K562 (cell line): Measurements from ENCODE around the gene CTSH. TPM values are rescaled to one million over a fixed set of nuclear protein-coding genes. Genes with fewer than 3 reads are reported as not detected.

Experiments used
- ATAC-seq: fragments of 200-7000 bp; cut with Tn5 transposase; 3 replicates; pipeline ENCODE4 v1.9.1; 2020; ENCODE audit warnings: moderate library complexity
- BruUV-seq: library from RNA; stranded (reverse); fragments of 400-500 nt; replicated peaks from 2 replicates; lab custom pipeline; 2021; lab: Mats Ljungman, UMichigan
- CTCF ChIA-PET: fragments of 300-600 bp; formaldehyde crosslinking; extraction: SDS; loops from one replicate; lab custom pipeline; 2021; ENCODE audit warnings: low intra/inter-chr PET ratio; lab: Yijun Ruan, JAX
- POLR2A ChIA-PET: fragments of 300-600, 350-650 bp; sonication (Branson Sonifier 250); formaldehyde crosslinking; extraction: SDS; loops from one replicate; lab custom pipeline; 2021; ENCODE audit warnings: antibody characterized with exemption, inconsistent platforms; lab: Yijun Ruan, JAX
- DNase-seq, 4 experiments: peaks; one replicate each; pipeline versions ENCODE4 v3.0.0 to v3.0.0-alpha.2; 2011 to 2018; ENCODE audit warnings: low spot score in 3 of 4, mixed read lengths in 3 of 4; ENCODE audit errors: extremely low read depth in 1 of 4
- FAIRE-seq: peaks from 2 replicates; lab custom pipeline; 2011; peaks lifted over from hg19 to GRCh38; lab: Jason Lieb, UNC
- H2AFZ ChIP-seq: 2 replicates; pipeline ENCODE4 v1.6.0; 2011; ENCODE audit warnings: low read depth, low read length, control low read depth, inconsistent platforms
- H3K27ac ChIP-seq: fragments of 200-600 bp; 3 replicates; pipeline ENCODE4 v1.8.0; 2011; ENCODE audit warnings: low read depth, mild to moderate bottlenecking, control low read depth, inconsistent platforms, low read length, moderate library complexity, mixed read lengths; ENCODE audit errors: extremely low read depth
- H3K27me3 ChIP-seq, 2 experiments: fragments of 300-600 bp in 1 of 2; 2 replicates in 1 of 2; 3 replicates in 1 of 2; pipeline versions ENCODE4 v1.6.0 to v1.8.0; 2011; ENCODE audit warnings: inconsistent platforms in 2 of 2, low read length in 2 of 2, mild to moderate bottlenecking in 1 of 2, mixed read lengths in 1 of 2, moderate library complexity in 1 of 2; ENCODE audit not compliant: control insufficient read depth in 2 of 2, insufficient read depth in 2 of 2
- H3K36me3 ChIP-seq: fragments of 300-600 bp; 3 replicates; pipeline ENCODE4 v1.8.0; 2011; ENCODE audit warnings: mild to moderate bottlenecking, low read length, inconsistent platforms; ENCODE audit not compliant: control insufficient read depth, insufficient read depth
- H3K4me1 ChIP-seq, 2 experiments: fragments of 200-600 bp in 1 of 2; replicated peaks in 1 of 2; 2 replicates in 1 of 2; 3 replicates in 1 of 2; pipeline versions ENCODE4 v1.5.1 to v1.8.0; 2011; ENCODE audit warnings: inconsistent platforms in 2 of 2, low read length in 2 of 2, mild to moderate bottlenecking in 1 of 2, mixed read lengths in 1 of 2, moderate library complexity in 1 of 2; ENCODE audit not compliant: control insufficient read depth in 2 of 2, insufficient read depth in 2 of 2
- H3K4me2 ChIP-seq: 2 replicates; pipeline ENCODE4 v1.6.1; 2011; ENCODE audit warnings: low read length, control low read depth, inconsistent platforms, mixed read lengths; ENCODE audit not compliant: insufficient read depth
- H3K4me3 ChIP-seq: fragments of 200-600 bp; sonication (generic), shearing (Covaris generic); 2 replicates; pipeline ENCODE4 v1.5.1; 2016; ENCODE audit warnings: control low read depth, inconsistent platforms
- H3K79me2 ChIP-seq: fragments of 200-600 bp; 3 replicates; pipeline ENCODE4 v1.8.0; 2011; ENCODE audit warnings: low read length, inconsistent platforms; ENCODE audit not compliant: control insufficient read depth, insufficient read depth
- H3K9ac ChIP-seq, 2 experiments: 2 replicates each; pipeline versions ENCODE4 v1.6.0 to v1.6.1; 2011; ENCODE audit warnings: low read depth in 2 of 2, low read length in 2 of 2, control low read depth in 1 of 2, inconsistent platforms in 1 of 2, mild to moderate bottlenecking in 1 of 2, mixed read lengths in 1 of 2; ENCODE audit not compliant: insufficient read depth in 1 of 2
- H3K9me1 ChIP-seq: one replicate; pipeline ENCODE4 v1.6.0; 2011; ENCODE audit warnings: inconsistent platforms, mild to moderate bottlenecking, low read length, moderate library complexity; ENCODE audit not compliant: control insufficient read depth, insufficient read depth
- H3K9me3 ChIP-seq: replicated peaks from 2 replicates; pipeline ENCODE4 v1.5.1; 2011; ENCODE audit warnings: low read depth, low read length, inconsistent platforms; ENCODE audit not compliant: control insufficient read depth, insufficient read depth
- H4K20me1 ChIP-seq: replicated peaks from 2 replicates; pipeline ENCODE4 v1.6.1; 2011; ENCODE audit warnings: low read length, inconsistent platforms, mixed read lengths; ENCODE audit not compliant: control insufficient read depth, insufficient read depth
- BRD9 ChIP-seq: fragments of 450-650 bp; IDR thresholded peaks from 2 replicates; pipeline ENCODE4 v1.6.1; 2018; ENCODE audit warnings: low read depth; ENCODE audit not compliant: partially characterized antibody
- CXXC5 ChIP-seq: fragments of 250-450 bp; sonication (Bioruptor Pico); IDR thresholded peaks from 2 replicates; pipeline ENCODE4 v1.8.0; 2022; ENCODE audit warnings: inconsistent platforms, mild to moderate bottlenecking, moderate library complexity
- DPF2 ChIP-seq: fragments of 450-650 bp; IDR thresholded peaks from 2 replicates; pipeline ENCODE4 v1.6.1; 2016
- FOXJ3 ChIP-seq: sonication (generic); formaldehyde crosslinking; IDR thresholded peaks from 2 replicates; pipeline ENCODE4 v1.4.0; 2020; ENCODE audit warnings: mild to moderate bottlenecking, missing genetic modification reagents
- GATA2 ChIP-seq: sonication (generic); formaldehyde crosslinking; IDR thresholded peaks from 2 replicates; pipeline ENCODE4 v1.4.0; 2020; ENCODE audit warnings: mild to moderate bottlenecking, missing genetic modification reagents
- MIER1 ChIP-seq: fragments of 450-650 bp; IDR thresholded peaks from 2 replicates; pipeline ENCODE4 v1.6.1; 2016; ENCODE audit warnings: antibody characterized with exemption, mild to moderate bottlenecking, low read depth
- NFIC ChIP-seq: fragments of 450-650 bp; IDR thresholded peaks from 2 replicates; pipeline ENCODE4 v1.6.1; 2017; ENCODE audit warnings: mild to moderate bottlenecking, inconsistent platforms
- NR2C1 ChIP-seq, 2 experiments: fragments of 450-650 bp; IDR thresholded peaks; 2 replicates each; pipeline ENCODE4 v1.6.1; 2017; ENCODE audit warnings: mild to moderate bottlenecking in 2 of 2, antibody characterized with exemption in 1 of 2, inconsistent platforms in 1 of 2, missing compliant biosample characterization in 1 of 2, missing genetic modification characterization in 1 of 2
- POLR2A ChIP-seq: fragments of 450-650 bp; conservative IDR thresholded peaks from 2 replicates; pipeline ENCODE4 v1.6.1; 2016
- POLR2G ChIP-seq: fragments of 200-400 bp; formaldehyde crosslinking; IDR thresholded peaks from 2 replicates; pipeline ENCODE4 v1.6.1; 2017; ENCODE audit warnings: low read depth, mild to moderate bottlenecking, antibody characterized with exemption, low read length, moderate library complexity
- PTTG1 ChIP-seq: fragments of 450-650 bp; IDR thresholded peaks from 2 replicates; pipeline ENCODE4 v1.6.1; 2016; ENCODE audit warnings: low read depth, mild to moderate bottlenecking, missing genetic modification characterization, missing compliant biosample characterization
- TBP ChIP-seq: optimal IDR thresholded peaks from 2 replicates; pipeline ENCODE3; 2011; ENCODE audit warnings: low read depth, low read length, improper control_type of control experiment
- YBX1 ChIP-seq: fragments of 450-650 bp; IDR thresholded peaks from 2 replicates; pipeline ENCODE4 v1.7.1; 2016; ENCODE audit warnings: mild to moderate bottlenecking
- ZFP1 ChIP-seq: fragments of 450-650 bp; formaldehyde crosslinking; IDR thresholded peaks from 2 replicates; pipeline ENCODE4 v1.4.0; 2020; ENCODE audit warnings: mild to moderate bottlenecking, mixed read lengths
- ZNF311 ChIP-seq: fragments of 250-450 bp; sonication (Bioruptor Pico); IDR thresholded peaks from 2 replicates; pipeline ENCODE4 v1.4.0; 2020; ENCODE audit warnings: mild to moderate bottlenecking, moderate library complexity
- ZNF589 ChIP-seq: fragments of 200-800 bp; sonication (Bioruptor generic); IDR thresholded peaks from 2 replicates; pipeline ENCODE4 v1.6.1; 2016; ENCODE audit warnings: low read depth, missing genetic modification characterization, missing compliant biosample characterization
- ZNF644 ChIP-seq: fragments of 200-800 bp; sonication (Bioruptor generic); IDR thresholded peaks from 2 replicates; pipeline ENCODE4 v1.6.1; 2016; ENCODE audit warnings: low read depth, missing genetic modification characterization, missing compliant biosample characterization
- ZNF766 ChIP-seq: fragments of 200-800 bp; sonication (Bioruptor generic); conservative IDR thresholded peaks from 2 replicates; pipeline ENCODE4 v1.6.1; 2016; ENCODE audit warnings: missing genetic modification characterization, missing compliant biosample characterization
- WGBS: fragments of 100-300 bp; shearing (Covaris generic); methylation state at CpG from one replicate; pipeline ENCODE4 v1.1.6; 2016; ENCODE audit warnings: low coverage, mixed read lengths; ENCODE audit not compliant: insufficient coverage; ENCODE audit errors: missing lambda C conversion rate; 5-methylcytosine and 5-hydroxymethylcytosine counted together
- in situ Hi-C: fragments of 300-500 bp; cut with MboI; formaldehyde crosslinking; loops from 4 replicates; pipeline ENCODE4 v1.15.0; 2018; ENCODE audit warnings: inconsistent platforms, mixed read lengths
- intact Hi-C: fragments of 100-400 bp; cut with micrococcal nuclease; formaldehyde crosslinking; loops from 2 replicates; pipeline ENCODE4 v1.14.2; 2022
- polyA plus RNA-seq, 8 experiments: library from polyadenylated mRNA; depleted of rRNA in 4 of 8; stranded (reverse) in 5 of 8; unstranded in 3 of 8; fragments of >200 nt; fragmentation: Nextera tagmentation in 2 of 8; fragmentation: Illumina TruSeq in 1 of 8; extraction: Ambion mirVana in 2 of 8; extraction: Trizol in 1 of 8; gene quantifications; 2 replicates each; pipeline versions ENCODE4 v1.2.1 to v1.2.3, GENCODE V29; 2011 to 2014; ENCODE audit warnings: inconsistent platforms in 1 of 8, missing spikeins in 1 of 8
- total RNA-seq, 7 experiments: library from RNA; depleted of rRNA in 6 of 7; stranded (reverse); fragments of >200 nt in 6 of 7; fragmentation: Illumina TruSeq in 2 of 7; extraction: Trizol in 2 of 7; gene quantifications; 2 replicates each; pipeline versions ENCODE4 v1.2.1 to v1.2.3, GENCODE V29; 2011 to 2021; ENCODE audit warnings: low replicate concordance in 1 of 7
- TF ChIP-seq, protein P1 (sequence below): IDR thresholded peaks from 2 replicates; pipeline ENCODE4 v1.6.1; 2012; ENCODE audit warnings: low read depth, low read length, improper control_type of control experiment, borderline replicate concordance
- TF ChIP-seq, protein P2 (sequence below): fragments of 200-800 bp; sonication (Bioruptor generic); IDR thresholded peaks from 2 replicates; pipeline ENCODE4 v1.6.1; 2017; ENCODE audit warnings: missing genetic modification characterization, missing compliant biosample characterization

CTSH gene
- total and polyA plus RNA-seq, 9 of the 15 experiments (the other 6 are each of a cell fraction or from before 2014, with no cell fraction given) = 15.0 to 462 (median 173) TPM

- H3K9ac ChIP-seq = peak overlapping the region in 1 of 2 experiments; percentile 75; a peak in 2 of 4 replicates
- WGBS = 55% methylated on average over 11 of the region's 11 CpGs
- TF ChIP-seq NR2C1 (IDR thresholded peaks at IDR 0.05) = no peak
- peak; percentile 10; the same call in 1 of the 2 replicates for TF ChIP-seq NR2C1 (tag; IDR thresholded peaks at IDR 0.05)
- no peak for TF ChIP-seq ZNF311 (CRISPR knock-in tag)
- TF ChIP-seq ZNF766 = 0 out of 2 replicates have a peak, but pooled peaks have one; percentile 43
- TF ChIP-seq POLR2G = peak; percentile 51; the same call in 1 of the 2 replicates
- TF ChIP-seq DPF2 = 0 out of 2 replicates have a peak, but pooled peaks have one; percentile 24
- 0 out of 2 replicates have a peak, but pooled peaks have one; percentile 48 for TF ChIP-seq ZNF644 (tag)
- TF ChIP-seq, protein P1, sequence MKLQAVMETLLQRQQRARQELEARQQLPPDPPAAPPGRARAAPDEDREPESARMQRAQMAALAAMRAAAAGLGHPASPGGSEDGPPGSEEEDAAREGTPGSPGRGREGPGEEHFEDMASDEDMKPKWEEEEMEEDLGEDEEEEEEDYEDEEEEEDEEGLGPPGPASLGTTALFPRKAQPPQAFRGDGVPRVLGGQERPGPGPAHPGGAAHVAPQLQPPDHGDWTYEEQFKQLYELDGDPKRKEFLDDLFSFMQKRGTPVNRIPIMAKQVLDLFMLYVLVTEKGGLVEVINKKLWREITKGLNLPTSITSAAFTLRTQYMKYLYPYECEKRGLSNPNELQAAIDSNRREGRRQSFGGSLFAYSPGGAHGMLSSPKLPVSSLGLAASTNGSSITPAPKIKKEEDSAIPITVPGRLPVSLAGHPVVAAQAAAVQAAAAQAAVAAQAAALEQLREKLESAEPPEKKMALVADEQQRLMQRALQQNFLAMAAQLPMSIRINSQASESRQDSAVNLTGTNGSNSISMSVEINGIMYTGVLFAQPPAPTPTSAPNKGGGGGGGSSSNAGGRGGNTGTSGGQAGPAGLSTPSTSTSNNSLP = 0 out of 2 replicates have a peak, but pooled peaks have one; percentile 21
- TF ChIP-seq GATA2 = peak; percentile 47; the same call in 1 of the 2 replicates
- no peak for TF ChIP-seq CXXC5
- TF ChIP-seq MIER1 = no peak
- TF ChIP-seq ZNF589 = 0 out of 2 replicates have a peak, but pooled peaks have one; percentile 22
- 0 out of 2 replicates have a peak, but pooled peaks have one; percentile 30 for TF ChIP-seq POLR2A
- TF ChIP-seq ZFP1 (CRISPR knock-in tag) = no peak
- TF ChIP-seq FOXJ3 (CRISPR knock-in tag) = no peak
- TF ChIP-seq BRD9 = no peak
- TF ChIP-seq NFIC = peak; percentile 47; the same call in 1 of the 2 replicates
- TF ChIP-seq, protein P2, sequence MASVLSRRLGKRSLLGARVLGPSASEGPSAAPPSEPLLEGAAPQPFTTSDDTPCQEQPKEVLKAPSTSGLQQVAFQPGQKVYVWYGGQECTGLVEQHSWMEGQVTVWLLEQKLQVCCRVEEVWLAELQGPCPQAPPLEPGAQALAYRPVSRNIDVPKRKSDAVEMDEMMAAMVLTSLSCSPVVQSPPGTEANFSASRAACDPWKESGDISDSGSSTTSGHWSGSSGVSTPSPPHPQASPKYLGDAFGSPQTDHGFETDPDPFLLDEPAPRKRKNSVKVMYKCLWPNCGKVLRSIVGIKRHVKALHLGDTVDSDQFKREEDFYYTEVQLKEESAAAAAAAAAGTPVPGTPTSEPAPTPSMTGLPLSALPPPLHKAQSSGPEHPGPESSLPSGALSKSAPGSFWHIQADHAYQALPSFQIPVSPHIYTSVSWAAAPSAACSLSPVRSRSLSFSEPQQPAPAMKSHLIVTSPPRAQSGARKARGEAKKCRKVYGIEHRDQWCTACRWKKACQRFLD (CRISPR knock-in tag) = peak; percentile 45; the same call in 1 of the 2 replicates
- no peak for TF ChIP-seq PTTG1 (tag)
- peak; percentile 31 for TF ChIP-seq TBP
- TF ChIP-seq YBX1 = no peak
Observed at GRCh38 chr15:78930577-78931388, 14.1 kb downstream of the CTSH start.

More at GRCh38 chr15:78930577-78931388, 14.1 kb downstream of the CTSH start:
- Histone ChIP-seq H3K9me1 (no peaks in the 10 kb centered on the region), H2AFZ (no peak overlapping the region), H3K9me3 (no peaks in the 10 kb centered on the region), H3K27ac (peak overlapping the region; percentile 49; the same call in 2 of the 3 replicates), H3K79me2 (no peaks in the 10 kb centered on the region), H4K20me1 (no peaks in the 10 kb centered on the region), H3K27me3 (no peaks in the 10 kb centered on the region), H3K4me2 (peak overlapping the region; percentile 16), H3K4me3 (no peak overlapping the region), H3K4me1 (peaks cover 11 to 32% of the 10 kb centered on the region in 2 experiments), H3K36me3 (peaks cover 86% of the 10 kb centered on the region; the same call in 2 of the 3 replicates)
- intact Hi-C loops (no loop called here), in situ Hi-C loops (no loop called here)
- CTCF ChIA-PET = no interaction called here
- no TSS peak for BruUV-seq
- POLR2A ChIA-PET = interaction anchor here (0.6 to 1.5 kb wide), 4 partner anchors 9 to 153 kb away, joined by 3 to 5 read pairs (median 4); partner anchors contain the start of gene CTSH
- DNase-seq = peak in 2 of 4 experiments; percentile 49 to 60
- peak; percentile 71 for ATAC-seq
- FAIRE-seq = peak; percentile 74
